Osteocyte (in vitro differentiated cells): ENCODE measurements around the gene NPRL2. TPM values are rescaled to one million over a fixed set of nuclear protein-coding genes. Genes with fewer than 3 reads are reported as not detected.

Experiments
- DNase-seq: peaks from one replicate; pipeline ENCODE4 v3.0.0; 2021; ENCODE audit warnings: mixed read lengths; ENCODE audit not compliant: unreplicated experiment; ENCODE audit errors: extremely low spot score
- H3K27ac Mint-ChIP-seq: one replicate; pipeline ENCODE4 v1.8.0; 2021; ENCODE audit warnings: mild to moderate bottlenecking, mixed read lengths; ENCODE audit not compliant: unreplicated experiment
- H3K27me3 Mint-ChIP-seq: one replicate; pipeline ENCODE4 v1.8.0; 2021; ENCODE audit warnings: mixed read lengths; ENCODE audit not compliant: unreplicated experiment
- H3K36me3 Mint-ChIP-seq: one replicate; pipeline ENCODE4 v1.8.0; 2021; ENCODE audit warnings: mixed read lengths; ENCODE audit not compliant: unreplicated experiment
- H3K4me1 Mint-ChIP-seq: one replicate; pipeline ENCODE4 v1.8.0; 2021; ENCODE audit warnings: mixed read lengths; ENCODE audit not compliant: unreplicated experiment
- H3K4me3 Mint-ChIP-seq: one replicate; pipeline ENCODE4 v1.8.0; 2021; ENCODE audit warnings: mild to moderate bottlenecking, moderate library complexity, mixed read lengths; ENCODE audit not compliant: unreplicated experiment
- H3K9me3 Mint-ChIP-seq: one replicate; pipeline ENCODE4 v1.8.0; 2021; ENCODE audit warnings: mixed read lengths; ENCODE audit not compliant: unreplicated experiment
- CTCF ChIP-seq: fragments of 200-600 bp; sonication (generic); IDR thresholded peaks from 2 replicates; pipeline ENCODE4 v1.5.0; 2021; ENCODE audit warnings: antibody characterized with exemption, mild to moderate bottlenecking, moderate library complexity
- total RNA-seq: library from RNA; stranded (reverse); gene quantifications from 2 replicates; pipeline ENCODE4 v1.2.1, GENCODE V29; 2021

Gene NPRL2
- total RNA-seq, 1 donor from 2014 or later = 21.0 TPM

GRCh38 chr3:50334339-50335075 lies 16.1 kb downstream of the NPRL2 start:
- no peaks in the 10 kb centered on the region for H3K9me3 Mint-ChIP-seq
- no peak for DNase-seq
- peaks cover 8% of the 10 kb centered on the region for H3K36me3 Mint-ChIP-seq
- peak overlapping the region; percentile 37 for H3K4me3 Mint-ChIP-seq
- peaks cover 46% of the 10 kb centered on the region for H3K4me1 Mint-ChIP-seq
- no peak for TF ChIP-seq CTCF
- H3K27me3 Mint-ChIP-seq = no peaks in the 10 kb centered on the region
- peak overlapping the region; percentile 65 for H3K27ac Mint-ChIP-seq

DNA sequence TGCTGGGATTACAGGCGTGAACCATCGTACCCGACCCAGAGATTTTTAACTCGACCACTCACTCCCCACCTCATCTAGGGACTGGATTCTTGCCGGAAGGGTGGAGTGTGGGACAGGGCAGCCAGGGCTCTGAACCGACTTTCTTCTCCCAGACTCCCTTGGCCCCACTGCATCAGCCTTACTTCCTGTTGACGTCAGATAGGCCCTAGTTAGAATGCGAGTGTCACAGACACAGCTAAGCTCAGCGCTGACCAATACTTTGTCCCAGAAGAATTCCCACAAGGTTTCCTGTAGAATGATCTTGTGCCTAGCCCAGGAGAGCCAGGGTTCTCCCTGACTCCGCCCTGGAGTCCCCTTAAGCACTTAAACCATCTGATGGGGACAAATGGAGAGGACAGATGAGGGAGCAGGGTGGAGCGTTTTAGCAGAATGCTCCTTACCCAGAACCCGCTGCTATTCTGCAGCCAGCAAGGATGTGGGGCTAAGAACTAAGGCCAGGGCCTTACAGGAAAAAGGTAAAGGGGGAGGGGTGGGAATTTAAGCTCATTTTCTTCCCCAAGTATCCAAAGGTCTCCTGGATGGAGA lies 16.7 kb downstream of the NPRL2 start:
- no peak for DNase-seq
- H3K9me3 Mint-ChIP-seq = no peaks in the 10 kb centered on the region
- peak overlapping the region; percentile 47 for H3K27ac Mint-ChIP-seq
- H3K4me3 Mint-ChIP-seq = no peak overlapping the region
- no peak for TF ChIP-seq CTCF
- peaks cover 8% of the 10 kb centered on the region for H3K36me3 Mint-ChIP-seq
- no peaks in the 10 kb centered on the region for H3K27me3 Mint-ChIP-seq
- H3K4me1 Mint-ChIP-seq = peaks cover 39% of the 10 kb centered on the region

DNA sequence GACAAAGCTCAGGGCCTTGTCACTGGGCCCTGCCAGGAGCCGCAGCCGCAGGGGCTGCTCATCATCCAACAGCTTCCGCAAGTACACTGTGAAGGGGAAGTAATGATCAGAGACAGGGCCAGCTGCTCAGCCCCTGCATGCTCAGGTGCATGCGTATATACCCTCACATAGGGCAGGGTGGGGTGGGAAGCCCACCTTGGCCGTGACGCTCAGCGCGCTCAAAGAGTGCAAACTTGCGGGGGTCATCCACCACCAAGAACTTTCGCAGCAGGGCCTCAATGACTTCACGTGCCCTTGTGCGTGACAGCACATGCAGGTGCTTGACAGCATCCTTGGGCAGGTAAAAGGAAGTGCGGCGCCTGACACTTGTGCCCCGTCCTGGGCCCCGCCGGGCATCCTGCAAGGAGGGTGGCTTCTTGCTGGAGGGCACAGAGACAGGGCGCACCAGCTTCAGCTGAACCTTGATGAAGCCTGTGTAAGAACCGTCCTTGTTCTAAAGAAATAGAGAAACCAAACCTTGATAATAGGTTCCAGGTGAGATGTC lies 19.1 kb downstream of the NPRL2 start:
- Mint-ChIP-seq H3K27ac (no peak overlapping the region), H3K4me1 (peaks cover 42% of the 10 kb centered on the region), H3K4me3 (no peak overlapping the region)

DNA sequence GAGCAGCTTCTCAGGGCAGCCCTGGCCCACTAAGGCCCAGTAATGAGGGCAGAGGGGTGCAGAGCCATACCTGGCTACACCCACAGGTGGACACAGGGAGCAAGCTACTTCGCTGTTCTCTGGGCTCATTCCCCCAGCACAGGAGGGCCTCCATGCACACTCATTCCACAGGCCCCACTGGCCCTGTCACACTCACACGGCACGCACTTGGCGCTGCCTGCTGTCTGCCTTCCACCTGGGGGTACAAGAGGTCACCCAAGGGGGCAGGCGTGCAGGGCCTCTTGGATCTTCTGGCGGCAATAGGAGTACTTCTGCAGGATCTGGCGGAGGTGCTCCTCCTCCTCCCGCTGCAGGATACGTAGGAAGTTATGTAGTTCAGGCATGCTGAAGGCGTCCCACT lies 20.2 kb downstream of the NPRL2 start:
- TF ChIP-seq CTCF = no peak
- Mint-ChIP-seq H3K27me3 (no peaks in the 10 kb centered on the region), H3K36me3 (peaks cover 8% of the 10 kb centered on the region), H3K9me3 (no peaks in the 10 kb centered on the region), H3K4me3 (no peak overlapping the region), H3K4me1 (peaks cover 31% of the 10 kb centered on the region), H3K27ac (no peak overlapping the region)
- DNase-seq = no peak

More for the DNA sequence above, 19.1 kb downstream of the NPRL2 start:
- Mint-ChIP-seq H3K27me3 (no peaks in the 10 kb centered on the region), H3K36me3 (peaks cover 8% of the 10 kb centered on the region), H3K9me3 (no peaks in the 10 kb centered on the region)
- no peak for DNase-seq
- no peak for TF ChIP-seq CTCF
